ENCODE data around the gene AKAP8L.
A peak's percentile ranks its signal among the peaks of the same experiment; 100 is the strongest.

GRCh38 chr19:15453091-15453578 is 34.3 kb upstream of the AKAP8L start:
- TF ChIP-seq JUN (IDR thresholded peaks at IDR 0.05; ENCODE audit: low read depth, low read length) = no peak
- no peak for TF ChIP-seq MAX (IDR thresholded peaks at IDR 0.05)
- TF ChIP-seq CTCF (IDR thresholded peaks at IDR 0.05; ENCODE audit: control extremely low read depth in 1 of 3, insufficient read depth in 1 of 3, low read depth in 1 of 3, low read length in 3 of 3) = peak in 2 of 3 experiments; percentile 16 to 20; a peak in 2 of 4 replicates
- no peak for TF ChIP-seq TAF1 (IDR thresholded peaks at IDR 0.05; ENCODE audit: low read depth, low read length)
- TF ChIP-seq USF2 (IDR thresholded peaks at IDR 0.05; ENCODE audit: low read length) = no peak
- TF ChIP-seq EGR1 (IDR thresholded peaks at IDR 0.05; ENCODE audit: borderline replicate concordance, low read depth, low read length) = no peak
- TF ChIP-seq EP300 (IDR thresholded peaks at IDR 0.05; ENCODE audit: borderline replicate concordance in 1 of 2, low read depth in 2 of 2, low read length in 2 of 2) = no peak

Data from H1 (cell line).